Endothelial cell of umbilical vein (primary cell): ENCODE measurements around the gene EDAR. TPM values are rescaled to one million over a fixed set of nuclear protein-coding genes. Genes with fewer than 3 reads are reported as not detected.

Experiments used
- BruUV-seq: library from RNA; stranded (reverse); fragments of 400-500 nt; replicated peaks from 2 replicates; lab custom pipeline; 2021; lab: Mats Ljungman, UMichigan
- CTCF ChIA-PET: fragments of 300-600, 350-600 bp; sonication (Branson Sonifier 250); formaldehyde crosslinking; loops from one replicate; lab custom pipeline; 2021; ENCODE audit warnings: antibody characterized with exemption, inconsistent platforms; lab: Charles Lee
- POLR2A ChIA-PET: fragments of 300-600, 350-600 bp; sonication (Branson Sonifier 250); formaldehyde crosslinking; loops from one replicate; lab custom pipeline; 2021; ENCODE audit warnings: antibody characterized with exemption, inconsistent platforms; lab: Charles Lee
- DNase-seq: peaks from one replicate; pipeline ENCODE4 v3.0.0-alpha.2; 2011; ENCODE audit warnings: low read depth, low spot score
- FAIRE-seq: peaks from 2 replicates; lab custom pipeline; 2011; peaks lifted over from hg19 to GRCh38; lab: Jason Lieb, UNC
- H2AFZ ChIP-seq: 2 replicates; pipeline ENCODE4 v1.6.0; 2012; ENCODE audit warnings: low read depth, low read length, control low read depth, inconsistent platforms
- H3K27ac ChIP-seq: 2 replicates; pipeline ENCODE4 v1.5.1; 2011; ENCODE audit warnings: low read depth, mild to moderate bottlenecking, control low read depth, low read length, moderate library complexity; ENCODE audit not compliant: insufficient read depth
- H3K27me3 ChIP-seq, 2 experiments: 2 replicates each; pipeline versions ENCODE4 v1.6.0 to v1.6.1; 2011; ENCODE audit warnings: low read length in 2 of 2, mixed read lengths in 1 of 2; ENCODE audit not compliant: control insufficient read depth in 2 of 2, insufficient read depth in 2 of 2
- H3K36me3 ChIP-seq, 2 experiments: 2 replicates in 1 of 2; 3 replicates in 1 of 2; pipeline ENCODE4 v1.5.1; 2011; ENCODE audit warnings: low read length in 2 of 2, mild to moderate bottlenecking in 1 of 2, moderate library complexity in 1 of 2; ENCODE audit not compliant: control insufficient read depth in 2 of 2, insufficient read depth in 2 of 2; ENCODE audit errors: extremely low read depth in 1 of 2
- H3K4me1 ChIP-seq: 3 replicates; pipeline ENCODE4 v1.5.1; 2011; ENCODE audit warnings: mild to moderate bottlenecking, low read length; ENCODE audit not compliant: control insufficient read depth, insufficient read depth; ENCODE audit errors: extremely low read depth
- H3K4me2 ChIP-seq: 2 replicates; pipeline ENCODE4 v1.6.1; 2011; ENCODE audit warnings: low read length, control low read depth, mixed read lengths; ENCODE audit not compliant: insufficient read depth
- H3K4me3 ChIP-seq, 3 experiments: fragments of 200-600 bp in 1 of 3; sonication (generic), shearing (Covaris generic) in 1 of 3; replicated peaks in 1 of 3; 2 replicates each; pipeline ENCODE4 v1.5.1; 2011 to 2016; ENCODE audit warnings: control low read depth in 3 of 3, low read length in 3 of 3, mild to moderate bottlenecking in 2 of 3, inconsistent platforms in 1 of 3, low read depth in 1 of 3, moderate library complexity in 1 of 3; ENCODE audit not compliant: insufficient read depth in 1 of 3
- H3K79me2 ChIP-seq: 2 replicates; pipeline ENCODE4 v1.6.0; 2012; ENCODE audit warnings: low read length, inconsistent platforms; ENCODE audit not compliant: control insufficient read depth, insufficient read depth
- H3K9ac ChIP-seq: replicated peaks from 2 replicates; pipeline ENCODE3; 2011; ENCODE audit warnings: low read length, control low read depth; ENCODE audit not compliant: insufficient read depth; ENCODE audit errors: extremely low read depth
- H3K9me1 ChIP-seq: replicated peaks from 3 replicates; pipeline ENCODE4 v1.6.0; 2011; ENCODE audit warnings: mild to moderate bottlenecking, low read length; ENCODE audit not compliant: control insufficient read depth, insufficient read depth; ENCODE audit errors: extremely low read depth
- H3K9me3 ChIP-seq: replicated peaks from 2 replicates; pipeline ENCODE4 v1.5.1; 2012; ENCODE audit warnings: low read length, inconsistent platforms; ENCODE audit not compliant: control insufficient read depth, insufficient read depth
- H4K20me1 ChIP-seq: replicated peaks from 2 replicates; pipeline ENCODE3; 2011; ENCODE audit warnings: mild to moderate bottlenecking, low read length; ENCODE audit not compliant: control insufficient read depth, insufficient read depth; ENCODE audit errors: extremely low read depth
- EZH2 ChIP-seq: IDR thresholded peaks from 2 replicates; pipeline ENCODE4 v1.6.1; 2012; ENCODE audit warnings: borderline replicate concordance, low read depth, mild to moderate bottlenecking, moderate library complexity, low read length, inconsistent platforms; ENCODE audit not compliant: severe bottlenecking
- FOS ChIP-seq: IDR thresholded peaks from 2 replicates; pipeline ENCODE4 v1.6.1; 2011; ENCODE audit warnings: mild to moderate bottlenecking, low read length, moderate library complexity, borderline replicate concordance; ENCODE audit not compliant: insufficient read depth
- GATA2 ChIP-seq: IDR thresholded peaks from 2 replicates; pipeline ENCODE4 v1.7.0; 2011; ENCODE audit warnings: low read depth, mild to moderate bottlenecking, moderate library complexity, mixed read lengths, low read length; ENCODE audit not compliant: insufficient read length, insufficient read depth
- JUN ChIP-seq: IDR thresholded peaks from 2 replicates; pipeline ENCODE4 v1.6.1; 2011; ENCODE audit warnings: borderline replicate concordance, low read depth; ENCODE audit not compliant: insufficient read length, insufficient read depth
- MAX ChIP-seq: IDR thresholded peaks from 2 replicates; pipeline ENCODE4 v1.6.1; 2011; ENCODE audit not compliant: insufficient read depth, insufficient read length
- MYC ChIP-seq: IDR thresholded peaks from one replicate; pipeline ENCODE4 v1.6.1; 2011; ENCODE audit warnings: mild to moderate bottlenecking, low read depth, low read length
- POLR2A ChIP-seq: IDR thresholded peaks from 2 replicates; pipeline ENCODE4 v1.6.1; 2012; ENCODE audit warnings: low read depth, mild to moderate bottlenecking, control low read depth, low read length
- POLR2AphosphoS5 ChIP-seq: IDR thresholded peaks from 2 replicates; pipeline ENCODE4 v1.6.1; 2012; ENCODE audit warnings: low read depth, mild to moderate bottlenecking, control low read depth, low read length, moderate library complexity; ENCODE audit not compliant: insufficient read depth
- dilution Hi-C: fragments of 300-500 bp; cut with MboI; formaldehyde crosslinking; loops from one replicate; pipeline ENCODE4 v1.15.0; 2019; ENCODE audit warnings: low sequenced_read_pairs; ENCODE audit not compliant: extremely low pct_ligation_motif_present
- intact Hi-C: fragments of 100-400 bp; cut with micrococcal nuclease; formaldehyde crosslinking; loops from one replicate; pipeline ENCODE4 v1.10.0; 2022
- polyA plus RNA-seq, 4 experiments: library from polyadenylated mRNA; depleted of rRNA in 3 of 4; stranded (reverse) in 3 of 4; unstranded in 1 of 4; fragments of >200 nt; gene quantifications; 2 replicates each; pipeline versions ENCODE4 v1.2.1 to v1.2.3, GENCODE V29; 2011 to 2012; ENCODE audit warnings: missing spikeins in 1 of 4
- total RNA-seq: library from RNA; stranded (reverse); gene quantifications from 2 replicates; pipeline ENCODE4 v1.2.3, GENCODE V29; 2021
- TF ChIP-seq, protein P1 (sequence below), 2 donors: IDR thresholded peaks; 1 replicate in 1 of 2; 2 replicates in 1 of 2; pipeline ENCODE4 v1.5.1; 2011; ENCODE audit warnings: low read length in 2 of 2, mild to moderate bottlenecking in 2 of 2, moderate library complexity in 2 of 2, control low read depth in 1 of 2, inconsistent platforms in 1 of 2, low read depth in 1 of 2; ENCODE audit not compliant: insufficient read depth in 1 of 2; ENCODE audit errors: extremely low read depth in 1 of 2

Gene EDAR
- total and polyA plus RNA-seq, 2 donors (not counting 3 experiments of a cell fraction or from before 2014, with no cell fraction given): not detected

- ChIA-PET CTCF (no interaction called here), POLR2A (no interaction called here)
- TF ChIP-seq FOS: no peak
- TF ChIP-seq, protein P1, sequence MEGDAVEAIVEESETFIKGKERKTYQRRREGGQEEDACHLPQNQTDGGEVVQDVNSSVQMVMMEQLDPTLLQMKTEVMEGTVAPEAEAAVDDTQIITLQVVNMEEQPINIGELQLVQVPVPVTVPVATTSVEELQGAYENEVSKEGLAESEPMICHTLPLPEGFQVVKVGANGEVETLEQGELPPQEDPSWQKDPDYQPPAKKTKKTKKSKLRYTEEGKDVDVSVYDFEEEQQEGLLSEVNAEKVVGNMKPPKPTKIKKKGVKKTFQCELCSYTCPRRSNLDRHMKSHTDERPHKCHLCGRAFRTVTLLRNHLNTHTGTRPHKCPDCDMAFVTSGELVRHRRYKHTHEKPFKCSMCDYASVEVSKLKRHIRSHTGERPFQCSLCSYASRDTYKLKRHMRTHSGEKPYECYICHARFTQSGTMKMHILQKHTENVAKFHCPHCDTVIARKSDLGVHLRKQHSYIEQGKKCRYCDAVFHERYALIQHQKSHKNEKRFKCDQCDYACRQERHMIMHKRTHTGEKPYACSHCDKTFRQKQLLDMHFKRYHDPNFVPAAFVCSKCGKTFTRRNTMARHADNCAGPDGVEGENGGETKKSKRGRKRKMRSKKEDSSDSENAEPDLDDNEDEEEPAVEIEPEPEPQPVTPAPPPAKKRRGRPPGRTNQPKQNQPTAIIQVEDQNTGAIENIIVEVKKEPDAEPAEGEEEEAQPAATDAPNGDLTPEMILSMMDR (IDR thresholded peaks at IDR 0.05; ENCODE audit: extremely low read depth in 1 of 2, insufficient read depth in 1 of 2, low read depth in 1 of 2, low read length in 2 of 2): no peak
- TF ChIP-seq POLR2AphosphoS5: no peak
- TF ChIP-seq EZH2: no peak
- no peak for TF ChIP-seq MYC
- TF ChIP-seq JUN: no peak
- TF ChIP-seq POLR2A: no peak
- TF ChIP-seq MAX: no peak
- TF ChIP-seq GATA2: no peak
- no peak overlapping the region for H3K4me2 ChIP-seq
- FAIRE-seq (no peak), DNase-seq (no peak)
- no peak overlapping the region for H3K9ac ChIP-seq
- BruUV-seq: no TSS peak
- H3K9me1 ChIP-seq: no peaks in the 10 kb centered on the region
- H3K27ac ChIP-seq: no peak overlapping the region
- no peak overlapping the region for H2AFZ ChIP-seq
- H4K20me1 ChIP-seq: no peaks in the 10 kb centered on the region
- dilution Hi-C loops: no loop called here
- no peaks in the 10 kb centered on the region for H3K9me3 ChIP-seq
- H3K4me1 ChIP-seq: no peaks in the 10 kb centered on the region
- H3K27me3 ChIP-seq: no peaks in the 10 kb centered on the region
- no peak overlapping the region for H3K4me3 ChIP-seq
- no peaks in the 10 kb centered on the region for H3K36me3 ChIP-seq
- intact Hi-C loops: no loop called here
- H3K79me2 ChIP-seq: no peaks in the 10 kb centered on the region
These were observed 64.3 kb downstream of the EDAR start for GRCh38 chr2:108924580-108925251.
